ENCODE results near the gene CENPU. TPM values are rescaled to one million over a fixed set of nuclear protein-coding genes. Genes with fewer than 3 reads are reported as not detected.

CENPU gene
- total and polyA plus RNA-seq, 2 donors (not counting 1 experiment from before 2014, with no cell fraction given) = 1.6 to 2.1 TPM

GRCh38 chr4:184666670-184667069 lies 67.2 kb downstream of the CENPU start:
- CTCF ChIA-PET = no interaction called here

More at GRCh38 chr4:184666670-184667069, 67.2 kb downstream of the CENPU start:
- WGBS (ENCODE audit: insufficient coverage) = 100% methylated on average over 6 of the region's 6 CpGs
- no peak overlapping the region for H3K4me3 Mint-ChIP-seq
- Histone ChIP-seq H3K9ac (ENCODE audit: low read length) (no peak overlapping the region), H3K4me3 (ENCODE audit: control extremely low read depth in 1 of 5, extremely low read depth in 1 of 5, insufficient read depth in 1 of 5, low read depth in 2 of 5, low read length in 4 of 5) (no peak overlapping the region), H3K4me1 (ENCODE audit: control insufficient read depth in 2 of 2, insufficient read depth in 2 of 2, low read length in 2 of 2) (peaks cover 4 to 7% of the 10 kb centered on the region in 2 donors), H3K4me2 (replicated peaks; ENCODE audit: low read depth, low read length, poor library complexity, severe bottlenecking) (no peak overlapping the region), H3K36me3 (replicated peaks in 1 of 2; ENCODE audit: control extremely low read depth in 1 of 2, control insufficient read depth in 1 of 2, extremely low read depth in 1 of 2, insufficient read depth in 2 of 2, low read length in 1 of 2) (peaks cover 0 to 11% of the 10 kb centered on the region in 2 experiments), H4K20me1 (ENCODE audit: control insufficient read depth, insufficient read depth, low read length, poor library complexity, severe bottlenecking) (no peaks in the 10 kb centered on the region), H3K9me3 (ENCODE audit: control extremely low read depth in 1 of 3, control insufficient read depth in 2 of 3, insufficient read depth in 1 of 3, low read length in 2 of 3) (no peaks in the 10 kb centered on the region), H3K79me2 (ENCODE audit: control insufficient read depth, insufficient read depth, low read length) (no peaks in the 10 kb centered on the region), H3K27me3 (replicated peaks in 1 of 4; ENCODE audit: control extremely low read depth in 1 of 4, control insufficient read depth in 3 of 4, insufficient read depth in 4 of 4, low read length in 3 of 4) (no peaks in the 10 kb centered on the region), H3K27ac (ENCODE audit: low read length in 2 of 2) (no peak overlapping the region), H2AFZ (ENCODE audit: insufficient read depth, low read depth, low read length, poor library complexity, severe bottlenecking) (no peak overlapping the region)
- intact Hi-C loops (cut with micrococcal nuclease) = no loop called here
- no peak for TF ChIP-seq CTCF (IDR thresholded peaks at IDR 0.05)
- TF ChIP-seq EZH2 (IDR thresholded peaks at IDR 0.05; ENCODE audit: borderline replicate concordance, insufficient read depth, low read depth, low read length, poor library complexity, severe bottlenecking) = no peak
- H3K27ac Mint-ChIP-seq = no peak overlapping the region
- DNase-seq (no peak), ATAC-seq (ENCODE audit: low read depth) (no peak)
- POLR2A ChIA-PET = no interaction called here
- no peaks in the 10 kb centered on the region for H3K9me3 Mint-ChIP-seq (ENCODE audit: insufficient read depth)
- H3K27me3 Mint-ChIP-seq = no peaks in the 10 kb centered on the region
- peaks cover 16% of the 10 kb centered on the region for H3K4me1 Mint-ChIP-seq
